RKO (cell line): ENCODE results near the gene MAD1L1.

ENCODE experiments used
- DNase-seq: peaks from one replicate; pipeline ENCODE4 v3.0.0-alpha.2; 2016; ENCODE audit warnings: low spot score

The MAD1L1 gene

GRCh38 chr7:2104107-2104710 is 128.5 kb downstream of the MAD1L1 start:
- DNase-seq: no peak

DNA sequence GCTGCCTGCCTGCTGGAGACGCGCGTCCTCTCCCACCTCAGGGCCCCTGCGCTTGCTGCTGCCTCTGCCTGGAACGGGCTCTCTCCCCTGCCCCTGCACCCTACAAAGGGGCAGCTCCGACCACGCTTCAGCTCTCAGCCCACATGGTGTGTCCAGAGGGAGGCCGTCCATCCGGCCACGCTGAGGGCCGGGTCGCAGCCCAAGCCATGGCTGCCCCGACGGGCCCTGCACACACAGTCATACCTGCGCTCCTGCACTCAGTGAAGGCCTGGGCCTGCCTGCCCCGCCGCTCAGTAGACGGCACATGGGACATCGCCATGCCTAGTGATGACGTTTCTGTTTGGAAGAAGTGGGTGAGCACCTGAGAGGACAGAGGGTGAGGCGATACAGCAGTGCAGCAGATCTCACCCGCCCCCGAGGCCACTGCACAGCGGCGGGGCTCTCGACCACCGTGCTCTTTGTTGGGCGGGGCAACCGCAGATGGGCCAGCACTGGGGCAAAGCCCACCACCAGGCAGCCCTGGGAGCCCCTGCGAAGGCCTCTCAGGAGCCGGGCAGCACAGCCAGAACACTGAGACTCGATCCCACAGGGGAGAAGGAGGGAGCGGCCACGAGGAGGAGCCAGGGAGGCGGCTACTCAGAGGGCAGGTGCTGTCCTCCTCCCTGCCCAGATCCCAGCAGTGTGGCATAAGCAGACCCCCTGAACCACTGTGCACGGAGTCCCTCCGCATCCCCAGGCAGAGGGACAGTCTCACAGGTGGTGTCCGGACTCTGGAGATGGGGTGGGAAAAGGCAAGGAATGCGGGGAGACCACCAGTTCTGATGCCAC is 129.5 kb downstream of the MAD1L1 start:
- no peak for DNase-seq

- no peak for DNase-seq
Measured at GRCh38 chr7:2102375-2102723, 130.4 kb downstream of the MAD1L1 start.

DNA sequence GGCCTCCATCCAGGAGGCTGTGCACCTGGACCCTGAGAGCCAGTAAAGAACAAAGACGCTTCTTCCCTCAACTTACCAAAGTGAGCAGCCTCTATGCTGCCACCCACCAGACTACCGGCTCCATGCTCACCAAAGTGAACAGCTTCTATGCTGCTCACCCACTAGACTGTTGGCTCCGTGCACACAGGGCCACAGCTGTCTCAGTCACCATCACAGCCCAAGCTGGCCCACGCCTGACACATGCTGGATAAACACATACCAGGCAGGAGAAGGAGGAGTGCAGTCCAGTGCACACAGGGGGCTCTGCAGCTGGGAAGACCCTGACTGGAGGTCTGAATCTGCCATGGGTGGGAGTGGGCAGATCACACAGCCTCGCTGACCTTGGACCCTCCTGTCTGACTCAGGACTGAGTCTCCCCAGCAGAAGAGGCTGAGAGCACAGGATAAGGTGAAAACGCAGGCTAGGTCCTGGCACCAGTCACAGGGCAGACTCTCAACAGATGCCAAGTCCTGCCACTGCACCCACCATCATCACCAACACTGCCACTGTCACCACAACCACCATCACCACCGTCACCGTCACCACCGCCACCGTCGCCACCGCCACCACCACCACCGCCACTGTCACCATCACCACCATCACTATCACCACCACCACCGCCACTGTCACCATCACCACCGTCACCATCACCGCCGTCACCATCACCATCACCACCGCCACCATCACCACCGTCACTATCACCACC is 130.9 kb downstream of the MAD1L1 start:
- no peak for DNase-seq

GRCh38 chr7:2100278-2101208 is 132.2 kb downstream of the MAD1L1 start:
- DNase-seq: no peak

GRCh38 chr7:2099048-2099957 is 133.4 kb downstream of the MAD1L1 start:
- no peak for DNase-seq

GRCh38 chr7:2098496-2098895 is 134.2 kb downstream of the MAD1L1 start:
- DNase-seq: no peak

DNA sequence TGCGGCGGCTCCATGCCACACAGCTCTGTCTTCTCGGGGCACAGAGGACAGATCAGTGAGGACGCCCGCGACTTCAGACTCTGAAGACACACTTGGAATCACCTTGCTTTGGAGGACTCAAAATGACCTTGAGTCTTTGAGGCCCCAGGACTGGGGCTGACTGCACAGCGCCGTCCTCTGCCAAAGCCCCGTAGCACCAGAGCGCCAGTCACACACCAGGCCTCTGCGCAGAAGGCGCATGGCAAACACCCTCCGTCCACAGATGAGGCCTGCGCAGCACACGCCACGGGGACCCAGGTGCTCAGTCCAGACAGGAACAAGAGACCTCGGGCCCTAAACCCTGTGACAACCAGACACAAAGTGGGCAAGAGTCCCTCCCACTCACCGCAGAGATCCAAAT is 134.7 kb downstream of the MAD1L1 start:
- no peak for DNase-seq

DNA sequence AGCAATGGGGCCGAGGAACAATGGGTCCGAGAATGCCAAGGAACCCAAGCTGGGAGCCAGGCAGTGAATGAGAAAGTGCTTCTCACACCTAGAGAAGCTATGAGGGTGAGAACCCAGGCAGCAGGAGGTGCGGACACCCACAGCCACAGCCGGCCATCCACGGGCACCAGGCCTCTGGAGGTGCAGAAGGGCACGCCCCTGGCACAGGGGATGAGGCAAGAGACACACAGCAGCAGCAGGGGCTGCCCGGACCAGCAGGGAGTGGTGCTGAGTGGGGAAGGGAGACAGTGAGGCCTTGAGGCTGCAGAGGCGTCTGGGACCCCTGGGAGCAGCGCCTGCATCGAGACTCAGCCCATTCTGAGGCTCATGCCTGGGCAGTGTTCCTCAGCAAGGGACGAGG is 135.3 kb downstream of the MAD1L1 start:
- DNase-seq: no peak

DNA sequence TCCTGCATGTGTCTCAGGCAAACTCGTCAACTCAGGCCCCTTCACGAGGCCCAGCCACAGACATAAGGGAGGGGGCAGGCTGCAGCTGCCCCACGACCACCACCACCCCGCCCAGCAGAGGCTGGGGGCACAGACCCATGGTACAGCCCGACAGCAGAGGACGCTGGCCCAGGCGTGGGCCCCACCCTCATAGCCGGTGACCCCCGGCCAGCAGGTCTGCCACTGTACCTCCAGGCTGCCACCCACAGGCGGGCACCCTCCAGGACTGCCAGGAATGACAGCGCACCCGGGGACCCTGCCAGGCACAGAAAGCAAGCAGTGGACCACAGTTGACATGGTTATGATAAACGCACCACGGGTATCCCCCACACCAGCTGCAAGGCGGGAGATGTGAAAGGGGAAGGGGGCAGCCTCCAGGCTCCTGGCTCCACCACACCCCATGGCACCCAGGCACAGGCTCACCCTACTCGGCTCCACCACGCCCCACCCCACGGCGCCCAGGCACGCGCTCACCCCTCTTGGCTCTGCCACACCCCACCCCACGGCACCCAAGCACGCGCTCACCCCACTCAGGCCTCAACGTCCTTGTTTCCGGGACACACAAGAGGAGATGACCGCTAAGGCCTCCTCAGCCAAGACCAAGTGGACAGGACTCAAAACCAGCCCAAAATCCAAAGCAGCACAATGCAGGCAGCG is 135.9 kb downstream of the MAD1L1 start:
- no peak for DNase-seq

DNA sequence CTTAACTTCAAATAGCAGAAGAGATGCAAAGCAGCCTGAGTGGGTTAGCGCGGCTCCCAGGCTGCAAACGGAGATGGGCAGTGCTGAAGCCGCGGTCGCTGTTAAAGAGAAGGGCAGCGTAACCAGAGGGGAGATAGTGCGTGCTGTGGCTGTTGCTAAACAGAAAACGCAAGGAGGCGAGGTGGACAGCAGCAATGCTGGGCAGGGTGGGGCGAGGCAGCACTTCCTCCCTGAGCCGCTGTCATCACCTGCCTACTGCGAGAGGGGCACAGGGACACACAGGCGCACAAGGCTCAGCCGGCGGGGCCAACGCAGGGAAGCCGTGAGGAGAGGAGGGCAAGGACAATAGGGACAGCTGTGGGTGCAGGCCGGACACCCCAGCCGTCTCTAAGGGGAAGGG is 137.3 kb downstream of the MAD1L1 start:
- DNase-seq: no peak

DNA sequence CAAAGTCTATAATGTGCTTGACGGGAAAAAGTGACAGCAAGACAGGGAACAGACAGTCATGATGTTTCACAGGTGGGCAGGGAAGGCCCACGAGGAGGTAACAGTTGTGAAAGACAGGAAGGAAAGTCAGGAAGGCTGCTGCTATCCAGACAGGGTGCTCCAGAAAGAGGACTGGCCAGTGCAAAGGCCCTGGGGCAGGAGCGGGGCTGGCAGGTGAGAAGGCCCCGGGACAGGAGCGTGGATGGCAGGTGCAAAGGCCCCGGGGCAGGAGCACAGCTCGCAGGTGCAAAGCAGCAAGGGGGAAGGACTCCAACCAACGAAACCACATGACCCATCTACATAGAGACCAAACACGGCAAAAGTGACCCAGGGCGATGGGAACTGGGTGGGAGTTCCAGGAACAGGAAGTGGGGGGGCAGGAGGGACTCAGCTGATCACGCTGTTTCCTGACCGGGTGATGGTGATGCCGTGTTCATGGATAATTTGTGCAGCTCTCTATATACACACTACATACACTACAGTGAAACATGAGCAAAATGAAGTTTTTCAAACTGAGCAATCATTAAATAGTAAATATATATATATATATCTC is 138.2 kb downstream of the MAD1L1 start:
- no peak for DNase-seq

- DNase-seq: no peak
Measured at GRCh38 chr7:2093843-2094220, 138.9 kb downstream of the MAD1L1 start.

GRCh38 chr7:2093215-2093842 is 139.4 kb downstream of the MAD1L1 start:
- no peak for DNase-seq

GRCh38 chr7:2092279-2092678 is 140.5 kb downstream of the MAD1L1 start:
- DNase-seq: no peak

DNA sequence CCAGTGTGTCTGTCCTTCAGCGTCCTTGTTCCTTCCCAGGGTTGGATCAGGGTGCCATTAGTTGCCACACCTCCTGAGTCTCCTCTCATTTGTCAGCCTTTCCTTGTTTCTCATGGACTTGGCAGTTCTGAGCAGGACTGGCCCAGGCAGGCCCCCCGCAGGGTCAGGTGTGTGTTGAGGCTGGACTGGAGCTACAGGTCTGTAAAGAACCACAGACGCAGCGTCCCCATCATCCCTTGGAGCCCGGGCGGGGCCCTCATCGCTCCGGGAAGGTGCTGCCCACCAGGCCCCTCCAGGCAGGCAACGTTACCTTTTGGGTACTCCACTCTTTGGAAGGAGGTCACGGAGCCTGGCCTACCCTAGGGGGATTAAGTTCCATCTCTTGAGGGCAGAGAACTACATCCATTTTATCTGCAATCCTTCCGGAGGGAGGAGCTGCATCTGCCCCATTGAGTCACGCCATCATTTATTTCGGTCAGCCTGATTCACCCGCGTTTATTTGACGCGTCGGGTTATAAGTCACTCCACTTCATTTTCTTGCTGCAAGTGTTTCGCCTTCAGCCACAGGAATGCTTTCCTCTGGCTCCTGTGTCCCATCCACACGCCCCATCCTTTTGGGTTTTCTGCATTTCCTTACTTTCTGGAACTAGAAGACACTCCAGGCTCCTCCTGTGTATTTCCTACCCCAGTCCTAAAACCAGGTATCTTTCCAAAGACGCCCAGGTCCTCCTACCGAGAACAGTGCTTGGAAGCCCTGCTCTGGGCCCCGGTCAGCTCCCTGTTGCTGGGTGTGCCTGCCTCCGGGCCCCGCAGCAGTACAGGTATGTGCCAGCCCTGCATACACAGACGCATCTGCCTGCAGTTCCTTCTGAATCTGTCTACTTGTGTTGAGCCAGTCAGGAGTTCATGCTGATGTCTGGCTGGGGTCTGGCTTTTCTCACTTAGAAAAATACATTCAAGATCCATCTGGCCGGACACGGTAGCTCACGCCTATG is 141.9 kb downstream of the MAD1L1 start:
- no peak for DNase-seq

- DNase-seq: no peak
Measured at GRCh38 chr7:2088801-2089200, 143.9 kb downstream of the MAD1L1 start.

GRCh38 chr7:2087744-2088143 is 145.0 kb downstream of the MAD1L1 start:
- DNase-seq: no peak
